Spleen (tissue), 11 donors: ENCODE data around the gene RPN1. TPM values are rescaled to one million over a fixed set of nuclear protein-coding genes. Genes with fewer than 3 reads are reported as not detected.
"Not testable (repeated sequence)": the region's sequence is repeated elsewhere in the genome, so short reads cannot be mapped to it uniquely, and the experiment has no call there.

Experiments used
- DNase-seq: peaks from one replicate; pipeline ENCODE4 v3.0.0-alpha.2; 2020
- H3K27ac ChIP-seq, 8 donors: fragments of 200-600 bp; sonication (generic) in 7 of 8; 1 replicate in 4 of 8; 2 replicates in 4 of 8; pipeline versions ENCODE4 v1.5.0 to v1.8.0; 2016 to 2021; ENCODE audit warnings: inconsistent platforms in 4 of 8, mild to moderate bottlenecking in 4 of 8, moderate library complexity in 1 of 8
- H3K27me3 ChIP-seq, 7 donors: fragments of 200-600 bp; sonication (generic) in 6 of 7; replicated peaks in 1 of 7; 1 replicate in 4 of 7; 2 replicates in 3 of 7; pipeline versions ENCODE4 v1.5.0 to v1.8.0; 2016 to 2021; ENCODE audit warnings: inconsistent platforms in 3 of 7, mild to moderate bottlenecking in 1 of 7
- H3K36me3 ChIP-seq, 6 donors: fragments of 200-600 bp; sonication (generic) in 5 of 6; 1 replicate in 4 of 6; 2 replicates in 2 of 6; pipeline versions ENCODE4 v1.5.0 to v1.8.0; 2016 to 2021; ENCODE audit warnings: inconsistent platforms in 2 of 6
- H3K4me1 ChIP-seq, 6 donors: fragments of 200-600 bp; sonication (generic) in 5 of 6; 1 replicate in 3 of 6; 2 replicates in 3 of 6; pipeline versions ENCODE4 v1.5.0 to v1.8.0; 2016 to 2021; ENCODE audit warnings: inconsistent platforms in 3 of 6
- H3K4me3 ChIP-seq, 8 donors: fragments of 200-600 bp; sonication (generic) in 7 of 8; 1 replicate in 4 of 8; 2 replicates in 4 of 8; pipeline versions ENCODE4 v1.5.0 to v1.8.0; 2016 to 2021; ENCODE audit warnings: inconsistent platforms in 4 of 8, mild to moderate bottlenecking in 4 of 8, moderate library complexity in 2 of 8
- H3K9me3 ChIP-seq, 8 donors: fragments of 200-600 bp; sonication (generic) in 7 of 8; 1 replicate in 4 of 8; 2 replicates in 4 of 8; pipeline versions ENCODE4 v1.5.0 to v1.8.0; 2016 to 2021; ENCODE audit warnings: inconsistent platforms in 4 of 8
- POLR2A ChIP-seq, 3 donors: fragments of 450-650 bp; IDR thresholded peaks; one replicate each; pipeline ENCODE4 v1.5.1; 2017; ENCODE audit warnings: antibody characterized with exemption in 3 of 3, mild to moderate bottlenecking in 1 of 3
- POLR2AphosphoS5 ChIP-seq, 3 donors: sonication (generic); formaldehyde crosslinking; IDR thresholded peaks; one replicate each; pipeline ENCODE4 v1.5.1; 2017; ENCODE audit warnings: antibody characterized with exemption in 3 of 3
- WGBS, 5 donors: extraction: QIAGEN DNeasy Blood & Tissue Kit in 3 of 5; methylation state at CpG; one replicate each; pipeline versions ENCODE4 v1.1.5 to v1.1.7; 2013 to 2018; 5-methylcytosine and 5-hydroxymethylcytosine counted together
- intact Hi-C: fragments of 100-400 bp; cut with DNase I; formaldehyde crosslinking; loops from one replicate; pipeline ENCODE4 v1.15.0; 2023; ENCODE audit warnings: low total_unique reads
- polyA plus RNA-seq, 3 donors: library from polyadenylated mRNA; stranded (reverse); fragments of 200-250 nt; gene quantifications; one replicate each; pipeline ENCODE4 v1.2.1, GENCODE V29; 2013
- total RNA-seq, 7 donors: library from RNA; depleted of rRNA in 3 of 7; stranded (reverse); fragments of >200 nt in 3 of 7; fragmentation: NEBNext Ultra II Directional in 4 of 7; extraction: Animal tissue kit (Norgen Biotek cat#: 25700) in 4 of 7; gene quantifications; one replicate each; pipeline versions ENCODE4 v1.1.0 to v1.2.1, GENCODE V29; 2016 to 2021
- TF ChIP-seq, protein P1 (sequence below), 11 experiments: fragments of 200-600 bp in 7 of 11; fragments of 450-650 bp in 4 of 11; sonication (generic) in 4 of 11; IDR thresholded peaks in 8 of 11; conservative IDR thresholded peaks in 3 of 11; 1 replicate in 7 of 11; 2 replicates in 4 of 11; pipeline versions ENCODE4 v1.4.0 to v1.8.0; 2016 to 2021; ENCODE audit warnings: antibody characterized with exemption in 11 of 11, inconsistent platforms in 4 of 11, mild to moderate bottlenecking in 1 of 11
- donor health status: healthy with polysubstance abuse.
- donor health status: DM: no; HTN: no; CAD: no; lungs with moderate emphysema.
- donor health status: DM: no; HTN: no; CAD: no.
- donor health status: Bipolar disorder and iron deficiency.
- donor health status: healthy.
- donor health status: DM: no; HTN: no; CAD: no.
- donor health status: DM: yes; HTN: yes; CAD: no.

RPN1 gene
- total and polyA plus RNA-seq, 10 donors = 44.9 to 263 (median 146) TPM

DNA sequence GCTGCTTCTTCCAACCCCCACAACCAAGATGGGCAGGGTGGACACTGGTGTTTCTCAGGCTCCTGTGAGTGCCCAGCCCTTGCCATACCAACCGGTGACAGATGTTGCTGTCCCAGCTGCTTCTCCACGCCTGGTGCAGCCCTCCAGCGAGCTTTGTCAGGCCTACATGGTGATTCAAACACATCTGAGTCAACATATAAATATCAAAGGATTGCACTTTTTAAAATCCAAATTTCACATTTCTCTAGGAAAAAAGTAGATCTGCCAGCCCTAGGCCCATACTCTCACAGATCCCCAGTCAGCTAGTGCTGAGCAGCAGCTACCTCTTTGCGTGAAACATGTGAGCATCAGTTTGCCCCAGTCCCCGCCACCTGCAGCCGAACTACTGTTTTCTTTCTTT lies 52.7 kb downstream of the RPN1 start:
- Histone ChIP-seq H3K27me3 (no peaks in the 10 kb centered on the region), H3K4me1 (peaks cover 0 to 34% (median 7%) of the 10 kb centered on the region in 6 donors)

DNA sequence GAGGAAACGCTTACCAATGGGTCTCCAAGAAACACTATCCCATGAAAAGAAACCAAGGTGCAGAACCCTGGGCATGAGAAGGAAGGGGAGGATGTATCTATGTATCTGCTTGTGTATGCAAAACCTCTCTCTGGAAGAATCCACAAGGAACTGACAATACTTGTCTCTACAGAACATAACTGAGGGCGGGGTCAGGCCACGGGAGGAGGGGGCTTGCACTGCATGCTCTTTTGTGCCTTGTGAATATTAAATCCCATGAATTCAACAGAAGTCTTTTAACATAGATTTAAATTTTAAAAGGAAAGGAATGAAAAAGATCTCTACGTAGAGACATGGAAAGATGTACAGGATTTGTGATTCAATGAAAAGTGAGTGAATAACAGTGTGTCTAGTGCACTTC lies 57.8 kb downstream of the RPN1 start:
- intact Hi-C loops = no loop called here
- H3K27ac ChIP-seq = peak overlapping the region in 2 of 8 donors; percentile 74 to 81
- no peak for DNase-seq
- H3K4me3 ChIP-seq = no peak overlapping the region
- 81 to 95% (median 92%) methylated on average over 4 of the region's 4 CpGs for WGBS, 5 donors
- H3K27me3 ChIP-seq = no peaks in the 10 kb centered on the region
- TF ChIP-seq, protein P1, sequence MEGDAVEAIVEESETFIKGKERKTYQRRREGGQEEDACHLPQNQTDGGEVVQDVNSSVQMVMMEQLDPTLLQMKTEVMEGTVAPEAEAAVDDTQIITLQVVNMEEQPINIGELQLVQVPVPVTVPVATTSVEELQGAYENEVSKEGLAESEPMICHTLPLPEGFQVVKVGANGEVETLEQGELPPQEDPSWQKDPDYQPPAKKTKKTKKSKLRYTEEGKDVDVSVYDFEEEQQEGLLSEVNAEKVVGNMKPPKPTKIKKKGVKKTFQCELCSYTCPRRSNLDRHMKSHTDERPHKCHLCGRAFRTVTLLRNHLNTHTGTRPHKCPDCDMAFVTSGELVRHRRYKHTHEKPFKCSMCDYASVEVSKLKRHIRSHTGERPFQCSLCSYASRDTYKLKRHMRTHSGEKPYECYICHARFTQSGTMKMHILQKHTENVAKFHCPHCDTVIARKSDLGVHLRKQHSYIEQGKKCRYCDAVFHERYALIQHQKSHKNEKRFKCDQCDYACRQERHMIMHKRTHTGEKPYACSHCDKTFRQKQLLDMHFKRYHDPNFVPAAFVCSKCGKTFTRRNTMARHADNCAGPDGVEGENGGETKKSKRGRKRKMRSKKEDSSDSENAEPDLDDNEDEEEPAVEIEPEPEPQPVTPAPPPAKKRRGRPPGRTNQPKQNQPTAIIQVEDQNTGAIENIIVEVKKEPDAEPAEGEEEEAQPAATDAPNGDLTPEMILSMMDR (IDR thresholded peaks at IDR 0.05 in 8 of 11, conservative IDR thresholded peaks at IDR 0.05 in 3 of 11) = no peak
- TF ChIP-seq POLR2A (IDR thresholded peaks at IDR 0.05) (no peak), POLR2AphosphoS5 (IDR thresholded peaks at IDR 0.05) (no peak)
- peaks cover 0 to 59% (median 14%) of the 10 kb centered on the region in 6 donors for H3K4me1 ChIP-seq
- H3K36me3 ChIP-seq = no peaks in the 10 kb centered on the region
- H3K9me3 ChIP-seq = peaks cover 0 to 8% (median 0%) of the 10 kb centered on the region in 8 donors

More for the DNA sequence above, 52.7 kb downstream of the RPN1 start:
- intact Hi-C loops = no loop called here
- no peaks in the 10 kb centered on the region for H3K36me3 ChIP-seq
- DNase-seq = no peak
- no peak overlapping the region for H3K27ac ChIP-seq
- H3K9me3 ChIP-seq = no peaks in the 10 kb centered on the region
- TF ChIP-seq, protein P1 (IDR thresholded peaks at IDR 0.05 in 8 of 11, conservative IDR thresholded peaks at IDR 0.05 in 3 of 11) = no peak
- TF ChIP-seq POLR2AphosphoS5 (IDR thresholded peaks at IDR 0.05) = no peak
- no peak for TF ChIP-seq POLR2A (IDR thresholded peaks at IDR 0.05)
- 80 to 90% (median 88%) methylated on average over 6 of the region's 6 CpGs for WGBS, 5 donors
- no peak overlapping the region for H3K4me3 ChIP-seq

DNA sequence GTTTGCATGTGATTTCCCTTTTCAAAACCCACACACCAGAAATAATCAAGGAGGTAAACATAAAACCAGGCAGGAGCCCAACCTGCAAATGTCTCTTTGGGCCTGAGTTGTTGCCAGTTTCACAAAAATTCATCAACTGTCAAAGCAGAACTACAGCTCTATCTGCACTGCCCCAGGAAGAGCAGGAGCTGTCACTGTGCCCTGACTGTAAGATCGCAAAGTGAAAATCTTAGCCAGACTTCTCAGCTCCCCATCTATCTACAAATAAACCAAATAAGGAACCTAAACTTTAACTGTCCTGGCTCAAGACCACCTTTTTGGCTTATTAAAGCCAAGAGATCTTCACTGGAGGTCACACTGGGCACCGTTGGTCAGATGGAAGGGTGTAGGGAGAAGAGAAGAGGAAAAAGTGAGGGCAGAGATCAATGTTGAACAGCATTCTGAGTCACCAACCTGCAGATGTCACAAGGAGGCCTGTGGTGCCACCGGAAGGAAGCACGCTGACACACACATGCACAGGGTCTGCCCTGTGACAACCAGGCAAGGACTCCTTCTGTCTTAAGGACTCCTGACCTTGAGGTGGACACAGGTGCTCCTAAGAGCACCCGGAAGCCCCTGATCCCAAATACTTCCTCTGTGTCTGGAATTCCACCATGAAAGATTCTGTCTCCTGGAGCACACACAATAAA lies 58.7 kb downstream of the RPN1 start:
- Histone ChIP-seq H3K27ac (peak overlapping the region in 6 of 8 donors; percentile 36 to 81 (median 74)), H3K9me3 (peaks cover 0 to 8% (median 0%) of the 10 kb centered on the region in 8 donors), H3K36me3 (no peaks in the 10 kb centered on the region), H3K4me1 (peaks cover 0 to 59% (median 14%) of the 10 kb centered on the region in 6 donors), H3K27me3 (no peaks in the 10 kb centered on the region), H3K4me3 (peak overlapping the region in 1 of 8 donors; percentile 13)
- intact Hi-C loops = no loop called here
- TF ChIP-seq, protein P1 (IDR thresholded peaks at IDR 0.05 in 8 of 11, conservative IDR thresholded peaks at IDR 0.05 in 3 of 11) = no peak
- TF ChIP-seq POLR2AphosphoS5 (IDR thresholded peaks at IDR 0.05) = peak in 1 of 3 donors; percentile 28
- DNase-seq = no peak
- WGBS, 5 donors = 31 to 52% (median 49%) methylated on average over 5 of the region's 5 CpGs

DNA sequence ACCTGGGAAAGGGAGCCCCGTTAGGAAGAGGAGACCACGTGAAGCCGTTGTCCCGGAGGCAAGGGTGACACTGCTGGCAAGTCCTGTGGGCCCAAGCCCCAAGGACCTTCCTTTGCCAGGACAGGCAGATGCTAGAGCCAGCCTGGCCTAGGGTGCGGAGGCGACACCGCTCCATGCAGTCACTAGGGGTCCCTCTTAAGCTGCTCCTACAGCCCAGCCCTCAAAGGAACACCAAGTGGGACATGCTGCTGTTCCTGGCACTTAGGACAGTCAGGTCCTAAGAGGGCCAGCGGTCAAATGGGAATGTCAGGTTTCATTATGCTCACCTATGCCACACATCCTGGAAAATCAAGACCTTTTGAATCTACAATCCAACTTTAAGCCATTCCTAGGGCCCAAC lies 59.7 kb downstream of the RPN1 start:
- 82 to 95% (median 92%) methylated on average over 8 of the region's 8 CpGs for WGBS, 5 donors
- peak overlapping the region in 4 of 8 donors; percentile 73 to 81 (median 74) for H3K27ac ChIP-seq
- TF ChIP-seq POLR2A (IDR thresholded peaks at IDR 0.05) = no peak
- TF ChIP-seq, protein P1 (IDR thresholded peaks at IDR 0.05 in 8 of 11, conservative IDR thresholded peaks at IDR 0.05 in 3 of 11) = no peak
- no peak for TF ChIP-seq POLR2AphosphoS5 (IDR thresholded peaks at IDR 0.05)
- peaks cover 0 to 59% (median 14%) of the 10 kb centered on the region in 6 donors for H3K4me1 ChIP-seq
- no peaks in the 10 kb centered on the region for H3K36me3 ChIP-seq
- DNase-seq = no peak
- H3K27me3 ChIP-seq = no peaks in the 10 kb centered on the region
- H3K9me3 ChIP-seq = peaks cover 0 to 8% (median 0%) of the 10 kb centered on the region in 8 donors
- intact Hi-C loops = no loop called here
- H3K4me3 ChIP-seq = no peak overlapping the region

DNA sequence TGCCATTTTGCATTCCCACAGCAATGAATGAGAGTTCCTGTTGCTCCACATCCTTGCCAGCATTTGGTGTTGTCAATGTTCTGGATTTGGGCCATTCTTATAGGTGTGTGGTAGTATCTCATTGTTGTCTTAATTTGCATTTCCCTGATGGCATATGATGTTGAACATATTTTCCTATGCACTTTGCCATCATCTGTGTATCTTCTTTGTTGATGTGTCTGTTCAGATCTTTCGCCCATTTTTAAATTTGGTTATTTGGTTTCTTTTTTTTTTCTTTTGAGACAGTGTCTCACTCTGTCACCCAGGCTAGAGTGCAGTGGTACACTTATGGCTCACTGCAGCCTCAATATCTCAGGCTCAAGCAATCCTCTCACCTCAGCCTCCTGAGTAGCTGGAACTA lies 60.6 kb downstream of the RPN1 start:
- DNase-seq, H3K27me3 ChIP-seq, H3K9me3 ChIP-seq, H3K36me3 ChIP-seq, H3K4me3 ChIP-seq, H3K27ac ChIP-seq: not testable (repeated sequence)
- 0 to 100% (median 54%) methylated on average over 1 of the region's 1 CpG for WGBS, 5 donors
- peaks cover 0 to 52% (median 13%) of the 10 kb centered on the region in 6 donors for H3K4me1 ChIP-seq
- intact Hi-C loops = loop anchor here (10.0 kb wide), 1 partner anchor 165 kb away; no protein-coding TSS in a partner anchor
